SJSA1 (cell line): Measurements from ENCODE around the gene KCNG2. TPM values are rescaled to one million over a fixed set of nuclear protein-coding genes. Genes with fewer than 3 reads are reported as not detected.

ENCODE experiments used
- DNase-seq, 2 experiments: peaks; one replicate each; pipeline ENCODE4 v3.0.0-alpha.2; 2015 to 2020; ENCODE audit warnings: low spot score in 2 of 2, low read depth in 1 of 2
- H3K27ac ChIP-seq: fragments of 250-450 bp; sonication (Bioruptor Pico); 2 replicates; pipeline ENCODE4 v1.5.1; 2020; ENCODE audit warnings: mild to moderate bottlenecking, moderate library complexity
- H3K27me3 ChIP-seq: fragments of 250-450 bp; sonication (Bioruptor Pico); replicated peaks from 2 replicates; pipeline ENCODE4 v1.5.1; 2020; ENCODE audit warnings: mild to moderate bottlenecking, moderate library complexity
- H3K36me3 ChIP-seq: fragments of 250-450 bp; sonication (Bioruptor Pico); 2 replicates; pipeline ENCODE4 v1.5.1; 2020; ENCODE audit warnings: mild to moderate bottlenecking
- H3K4me1 ChIP-seq: fragments of 250-450 bp; sonication (Bioruptor Pico); replicated peaks from 2 replicates; pipeline ENCODE4 v1.6.1; 2021; ENCODE audit warnings: mild to moderate bottlenecking
- H3K4me3 ChIP-seq: fragments of 250-450 bp; sonication (Bioruptor Pico); 2 replicates; pipeline ENCODE4 v1.5.1; 2020; ENCODE audit warnings: mild to moderate bottlenecking
- H3K9me3 ChIP-seq: fragments of 250-450 bp; sonication (Bioruptor Pico); replicated peaks from 2 replicates; pipeline ENCODE4 v1.5.1; 2020; ENCODE audit warnings: mild to moderate bottlenecking
- total RNA-seq: library from RNA; depleted of rRNA; stranded (reverse); fragments of >200 nt; shearing (Covaris generic); gene quantifications from 2 replicates; pipeline ENCODE4 v1.2.3, GENCODE V29; 2014

KCNG2 gene
- total RNA-seq, 1 experiment from 2014 or later: not detected

DNA sequence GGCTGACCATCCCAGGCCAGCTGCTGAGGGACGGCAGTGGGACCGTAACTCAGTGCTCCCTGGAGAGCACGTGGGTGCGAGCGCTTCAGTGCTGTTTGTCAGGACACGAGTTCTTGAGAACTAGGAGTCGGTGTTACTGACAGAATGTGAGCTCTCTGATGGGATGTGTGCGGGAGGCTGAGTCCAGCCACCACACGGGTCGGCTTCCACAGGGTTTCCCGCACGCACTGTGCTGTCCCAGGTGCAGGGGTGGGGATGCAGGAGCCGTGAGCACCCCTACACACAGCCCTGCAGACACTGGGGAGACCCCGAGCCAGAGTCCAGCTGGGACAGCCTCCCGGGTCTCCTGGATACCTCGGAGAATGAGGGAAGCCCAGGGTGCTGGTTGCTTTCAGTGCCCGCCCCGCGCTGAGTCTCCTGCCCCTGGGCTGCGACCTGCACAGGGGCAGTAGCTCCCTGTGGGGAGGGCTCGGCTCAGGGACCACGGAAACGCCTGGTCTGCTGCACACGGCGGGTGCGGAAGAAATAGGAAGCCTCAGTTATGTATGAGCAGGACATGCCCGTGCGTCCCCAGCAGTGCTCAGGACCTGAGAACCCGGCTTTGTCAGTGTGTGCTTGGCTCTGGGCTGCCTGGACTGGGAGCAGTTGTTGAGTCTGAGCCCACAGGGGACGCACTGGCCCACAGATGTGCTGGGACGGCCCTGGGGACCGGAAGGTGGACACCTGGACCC is 71.2 kb downstream of the KCNG2 start:
- H3K4me1 ChIP-seq: no peaks in the 10 kb centered on the region
- no peak for DNase-seq
- no peaks in the 10 kb centered on the region for H3K27me3 ChIP-seq
- no peak overlapping the region for H3K4me3 ChIP-seq
- no peaks in the 10 kb centered on the region for H3K36me3 ChIP-seq
- H3K27ac ChIP-seq: no peak overlapping the region
- H3K9me3 ChIP-seq: 0 out of 2 replicates have a peak, but pooled peaks cover 5% of the 10 kb centered on the region

DNA sequence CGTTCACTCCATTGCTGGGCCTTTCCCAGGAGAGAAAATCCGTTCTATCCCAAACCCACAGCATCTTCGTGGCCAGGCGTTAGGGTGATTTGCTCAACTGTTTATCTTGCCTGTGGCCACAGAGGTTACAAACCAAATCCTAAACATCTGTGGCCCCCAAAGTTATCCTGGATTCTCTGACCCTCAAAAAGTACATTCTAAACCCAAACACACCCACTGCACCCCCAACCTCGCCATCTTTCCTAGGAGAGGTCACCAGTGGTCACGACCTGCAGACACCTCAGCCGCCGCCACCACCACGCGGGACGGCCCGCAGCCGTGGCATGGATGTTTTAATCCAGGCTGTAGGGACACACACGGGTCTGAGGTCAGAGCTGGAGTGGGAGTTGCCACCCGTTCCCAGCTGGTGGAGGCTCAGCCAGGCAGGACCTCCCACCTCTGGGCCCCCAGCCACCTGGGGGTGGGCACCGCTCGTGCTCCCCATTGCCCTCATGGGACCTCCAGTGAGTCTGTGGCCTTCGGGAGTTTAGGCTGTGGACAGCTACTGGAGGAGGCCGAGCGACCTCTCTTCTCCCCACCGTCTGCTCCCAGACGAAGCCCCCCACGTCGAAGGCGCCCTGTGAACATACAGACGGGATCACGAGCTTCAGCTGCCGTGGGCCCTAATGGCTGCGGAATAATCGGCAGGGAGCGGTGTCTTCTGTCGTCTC is 72.0 kb downstream of the KCNG2 start:
- no peak overlapping the region for H3K27ac ChIP-seq
- H3K4me1 ChIP-seq: no peaks in the 10 kb centered on the region
- no peak for DNase-seq
- no peaks in the 10 kb centered on the region for H3K27me3 ChIP-seq
- H3K4me3 ChIP-seq: no peak overlapping the region
- H3K9me3 ChIP-seq: 0 out of 2 replicates have a peak, but pooled peaks cover 5% of the 10 kb centered on the region
- H3K36me3 ChIP-seq: no peaks in the 10 kb centered on the region

DNA sequence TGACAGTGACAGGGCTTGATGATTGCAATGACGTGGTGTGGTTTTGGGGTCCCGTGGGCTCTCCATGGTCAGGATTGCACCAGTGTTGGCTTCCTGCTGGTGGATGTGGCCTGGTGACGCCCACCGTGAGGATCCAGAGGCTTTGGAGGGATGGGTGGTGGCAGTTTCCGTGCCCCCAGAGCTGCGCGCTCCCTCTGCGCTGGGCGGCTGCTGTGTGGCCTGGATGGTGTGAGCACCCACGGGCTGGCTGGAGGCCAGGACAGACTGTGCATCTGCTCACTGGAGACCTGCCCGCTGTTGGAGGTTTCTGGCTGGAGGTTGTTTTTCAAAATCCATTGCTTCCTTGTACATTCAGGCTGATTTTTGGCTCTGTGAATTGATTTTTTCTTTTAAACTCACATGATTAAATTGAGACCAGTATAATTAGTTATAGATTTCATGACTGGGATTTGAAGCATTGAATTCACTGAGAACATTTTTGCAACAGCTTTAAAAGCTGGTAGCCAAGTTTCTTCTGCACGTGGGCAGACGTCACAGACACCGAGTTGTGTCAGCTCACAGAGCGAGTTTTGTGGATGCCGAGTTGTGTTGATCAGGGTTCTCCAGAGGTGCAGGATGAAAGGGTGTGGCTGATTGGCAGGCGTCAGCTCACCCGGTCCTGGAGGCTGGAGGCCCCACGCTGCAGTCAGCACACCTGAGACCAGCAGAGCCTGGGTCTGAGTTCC is 72.7 kb downstream of the KCNG2 start:
- H3K4me1 ChIP-seq: no peaks in the 10 kb centered on the region
- H3K36me3 ChIP-seq: no peaks in the 10 kb centered on the region
- no peak overlapping the region for H3K27ac ChIP-seq
- no peak overlapping the region for H3K4me3 ChIP-seq
- H3K27me3 ChIP-seq: no peaks in the 10 kb centered on the region
- H3K9me3 ChIP-seq: 0 out of 2 replicates have a peak, but pooled peaks cover 5% of the 10 kb centered on the region
- DNase-seq: no peak

DNA sequence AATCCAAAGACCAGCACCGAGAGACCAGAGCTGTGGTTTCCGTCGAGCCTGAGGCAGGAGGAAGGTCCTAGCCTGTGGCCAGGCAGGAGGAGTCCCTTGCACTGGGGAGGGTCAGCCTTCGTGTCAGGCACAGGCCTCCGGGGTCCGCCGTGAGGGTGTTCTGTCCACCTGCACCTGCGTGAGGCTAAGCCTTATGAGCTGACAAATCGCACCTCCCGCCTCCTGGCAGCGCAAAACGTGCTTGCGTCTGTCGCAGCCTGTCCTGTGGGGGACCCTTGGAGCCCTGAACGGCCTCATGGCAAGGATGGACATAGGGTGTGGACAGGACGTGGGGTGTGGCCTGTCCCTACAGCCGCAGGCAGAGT is 73.3 kb downstream of the KCNG2 start:
- H3K36me3 ChIP-seq: no peaks in the 10 kb centered on the region
- DNase-seq: no peak

DNA sequence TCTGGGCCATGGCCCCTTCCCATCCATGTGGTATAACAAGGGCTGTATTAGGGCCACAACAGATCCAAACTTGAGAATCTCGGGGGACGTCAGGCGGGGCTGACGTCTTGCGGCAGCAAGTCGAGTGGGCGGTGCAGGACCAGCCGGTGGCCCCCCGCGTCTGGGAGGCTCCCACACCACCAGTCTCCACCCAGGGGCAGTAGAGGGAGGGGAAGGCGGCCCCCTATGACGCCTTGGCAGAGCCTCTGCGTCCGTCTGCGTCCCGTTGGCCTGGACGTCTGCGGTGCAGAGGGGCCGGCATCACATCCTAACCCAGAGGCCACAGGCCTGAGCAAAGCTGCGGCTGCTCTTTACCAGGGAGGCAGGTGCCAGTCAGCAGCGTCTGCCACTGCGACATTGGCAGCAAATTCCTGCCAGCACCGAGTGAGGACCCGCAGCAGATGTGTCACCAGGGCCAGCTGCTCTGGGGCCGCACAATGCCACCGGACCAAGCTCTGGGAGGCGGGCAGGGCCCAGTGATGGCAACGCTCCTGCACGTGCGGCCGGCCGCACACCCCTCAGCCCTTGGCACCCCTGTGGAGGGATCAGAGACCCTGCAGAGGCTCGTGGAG is 73.8 kb downstream of the KCNG2 start:
- no peak for DNase-seq
- H3K9me3 ChIP-seq: 0 out of 2 replicates have a peak, but pooled peaks cover 5% of the 10 kb centered on the region
- no peak overlapping the region for H3K27ac ChIP-seq
- H3K27me3 ChIP-seq: no peaks in the 10 kb centered on the region
- H3K36me3 ChIP-seq: no peaks in the 10 kb centered on the region
- H3K4me1 ChIP-seq: no peaks in the 10 kb centered on the region
- no peak overlapping the region for H3K4me3 ChIP-seq

More for the DNA sequence above, 73.3 kb downstream of the KCNG2 start:
- no peak overlapping the region for H3K4me3 ChIP-seq
- H3K27me3 ChIP-seq: no peaks in the 10 kb centered on the region
- H3K9me3 ChIP-seq: 0 out of 2 replicates have a peak, but pooled peaks cover 5% of the 10 kb centered on the region
- no peaks in the 10 kb centered on the region for H3K4me1 ChIP-seq
- no peak overlapping the region for H3K27ac ChIP-seq

DNA sequence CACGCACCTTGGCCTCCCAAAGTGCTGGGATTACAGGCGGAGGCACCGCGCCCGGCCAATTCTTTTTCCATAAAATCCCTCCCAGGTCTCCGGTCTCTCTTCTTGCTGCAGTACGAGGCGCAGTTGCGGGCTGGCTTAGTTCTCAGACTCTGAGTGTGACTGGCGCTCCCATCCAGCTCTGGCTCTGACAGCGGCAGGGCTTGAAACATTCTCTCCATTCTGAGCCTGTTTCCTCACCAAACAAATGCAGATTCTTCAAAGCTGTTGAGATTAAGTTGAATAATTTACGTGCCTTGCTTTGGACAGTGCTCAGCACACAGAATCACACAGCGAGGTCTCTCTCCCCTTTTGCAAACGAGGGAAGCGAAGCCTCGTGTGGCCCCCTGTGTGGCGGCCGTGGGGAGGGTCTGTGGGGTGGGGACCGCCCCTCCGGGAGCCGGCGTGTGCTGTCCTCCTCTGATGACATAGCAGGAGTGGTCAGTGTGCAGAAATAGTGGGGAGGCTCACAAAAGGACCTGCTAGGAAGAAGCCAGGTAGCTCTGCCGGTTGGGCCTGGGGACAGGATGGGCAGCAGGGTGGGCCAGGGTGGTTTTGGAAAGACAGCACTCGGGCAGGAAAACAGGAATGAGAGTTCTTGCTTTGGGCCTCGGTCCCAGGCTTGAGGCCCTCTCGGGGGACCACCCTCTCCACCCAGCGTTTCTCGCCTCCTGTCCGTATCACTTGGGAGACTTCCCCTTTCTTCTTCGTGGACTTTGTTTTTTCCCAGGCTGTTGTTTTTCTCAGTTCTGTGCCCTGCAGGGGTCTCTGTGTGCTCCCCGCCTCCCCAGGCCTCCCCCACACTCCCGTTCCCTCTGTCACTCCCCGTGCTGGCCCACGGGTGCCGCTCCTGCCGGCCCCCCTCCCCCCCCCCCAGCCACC is 75.0 kb downstream of the KCNG2 start:
- no peaks in the 10 kb centered on the region for H3K4me1 ChIP-seq
- no peak for DNase-seq
- no peak overlapping the region for H3K27ac ChIP-seq
- H3K36me3 ChIP-seq: no peaks in the 10 kb centered on the region
- 0 out of 2 replicates have a peak, but pooled peaks cover 5% of the 10 kb centered on the region for H3K9me3 ChIP-seq
- no peak overlapping the region for H3K4me3 ChIP-seq
- H3K27me3 ChIP-seq: no peaks in the 10 kb centered on the region

DNA sequence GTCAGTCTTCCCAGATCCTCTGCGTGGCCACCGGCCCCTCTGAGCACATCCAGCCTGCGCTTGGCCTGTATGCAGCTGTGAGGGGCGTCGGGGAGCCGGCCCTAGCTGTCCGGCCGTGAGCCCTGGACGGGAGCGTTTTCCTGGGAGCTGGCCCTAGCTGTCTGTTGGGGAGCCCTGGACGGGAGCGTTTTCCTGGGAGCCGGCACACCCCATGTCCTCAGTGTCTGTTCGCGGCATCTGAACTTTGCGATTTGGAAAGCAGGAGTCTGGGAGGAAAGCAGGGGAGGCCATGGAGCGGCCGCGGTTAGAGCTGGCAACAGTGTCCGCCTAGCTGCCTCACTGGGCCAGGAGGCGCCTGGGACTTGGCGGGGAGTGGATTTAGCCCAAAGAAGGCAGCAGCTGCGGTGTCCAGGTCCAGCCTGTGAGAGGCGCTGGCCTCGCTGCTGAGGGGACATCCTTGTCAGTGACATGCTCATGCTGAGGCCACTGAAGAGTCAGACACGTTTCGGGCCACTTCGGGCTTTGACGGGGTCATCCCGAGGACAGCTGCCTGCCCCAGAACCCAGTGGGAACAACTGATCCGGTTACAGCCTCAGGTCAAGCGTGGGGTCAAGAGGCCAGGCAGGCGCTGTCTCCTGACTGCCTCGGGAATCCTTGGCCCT is 75.8 kb downstream of the KCNG2 start:
- no peak overlapping the region for H3K4me3 ChIP-seq
- no peaks in the 10 kb centered on the region for H3K36me3 ChIP-seq
- H3K27me3 ChIP-seq: no peaks in the 10 kb centered on the region
- DNase-seq: no peak
- H3K27ac ChIP-seq: no peak overlapping the region
- H3K4me1 ChIP-seq: no peaks in the 10 kb centered on the region
- 0 out of 2 replicates have a peak, but pooled peaks cover 5% of the 10 kb centered on the region for H3K9me3 ChIP-seq

DNA sequence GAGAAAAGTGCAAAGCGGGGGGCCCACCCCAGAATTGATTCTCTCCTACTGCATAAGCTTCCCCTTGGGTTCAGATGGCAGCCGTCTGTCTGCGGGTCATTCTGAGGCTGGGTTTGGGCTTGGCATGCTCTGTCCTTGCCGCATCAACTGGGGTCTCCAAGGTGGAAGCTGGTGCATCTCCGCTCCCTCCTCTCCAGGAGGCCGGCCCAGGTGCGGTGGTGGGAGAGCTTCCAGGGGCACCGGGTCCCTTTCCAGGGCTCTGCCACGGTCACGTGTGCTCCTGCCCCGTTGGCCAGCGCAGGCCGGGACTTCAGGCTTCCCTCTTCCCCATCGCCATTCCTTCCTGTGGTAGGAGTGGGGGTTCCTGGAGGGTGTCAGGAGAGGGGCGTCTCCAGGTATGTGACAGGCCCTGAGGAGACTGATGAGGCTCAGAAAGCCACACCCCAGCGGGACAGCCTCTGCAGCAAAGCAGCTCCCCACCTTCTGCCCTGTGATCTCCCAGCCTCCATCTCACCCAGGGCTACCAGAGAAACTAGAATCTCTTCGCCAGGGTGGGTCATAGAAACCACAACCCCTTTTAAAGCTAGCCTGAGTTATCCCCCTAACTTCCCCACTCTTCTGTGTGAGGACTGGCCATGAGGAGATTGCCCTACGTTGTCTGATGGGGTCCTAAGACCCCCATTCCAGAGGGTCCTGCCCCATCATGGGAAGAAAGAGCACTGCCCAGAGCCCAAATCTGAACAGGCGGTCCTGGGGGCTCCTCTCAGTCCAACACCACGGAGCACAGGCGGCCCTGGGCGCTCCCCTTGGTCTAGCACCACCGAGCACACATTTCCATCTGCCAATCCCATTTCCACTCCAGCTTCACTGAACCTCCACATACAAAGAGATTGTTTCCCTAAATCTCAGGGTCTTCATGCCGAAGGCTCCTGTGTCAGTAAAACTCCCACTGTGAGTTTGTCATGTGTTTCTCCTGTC is 77.1 kb downstream of the KCNG2 start:
- no peak overlapping the region for H3K4me3 ChIP-seq
- no peaks in the 10 kb centered on the region for H3K4me1 ChIP-seq
- H3K36me3 ChIP-seq: no peaks in the 10 kb centered on the region
- DNase-seq: no peak
- no peaks in the 10 kb centered on the region for H3K27me3 ChIP-seq
- H3K9me3 ChIP-seq: 0 out of 2 replicates have a peak, but pooled peaks cover under 1% of the 10 kb centered on the region
- H3K27ac ChIP-seq: no peak overlapping the region

DNA sequence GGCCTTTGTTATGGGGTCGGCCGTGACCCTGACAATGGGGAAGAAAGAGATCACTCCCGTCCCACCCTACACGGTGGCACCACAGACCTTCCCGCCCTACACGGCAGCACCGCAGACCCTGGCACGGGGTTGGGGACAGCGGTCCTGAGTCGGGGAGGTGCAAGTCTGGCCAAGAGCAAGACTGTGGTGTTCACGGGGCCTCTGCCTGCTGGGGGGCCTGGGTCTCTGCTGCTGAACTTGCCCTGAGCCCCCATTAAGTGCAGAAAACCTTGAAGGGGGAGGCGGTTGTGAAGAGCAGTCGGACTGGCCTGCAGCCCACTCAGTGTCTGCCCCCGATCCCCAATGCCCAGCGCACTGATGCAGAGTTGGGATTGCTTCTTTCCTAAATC is 77.8 kb downstream of the KCNG2 start:
- DNase-seq: no peak
- no peaks in the 10 kb centered on the region for H3K9me3 ChIP-seq
- H3K27ac ChIP-seq: no peak overlapping the region
- no peaks in the 10 kb centered on the region for H3K27me3 ChIP-seq
- H3K4me3 ChIP-seq: no peak overlapping the region
- no peaks in the 10 kb centered on the region for H3K36me3 ChIP-seq
- no peaks in the 10 kb centered on the region for H3K4me1 ChIP-seq

DNA sequence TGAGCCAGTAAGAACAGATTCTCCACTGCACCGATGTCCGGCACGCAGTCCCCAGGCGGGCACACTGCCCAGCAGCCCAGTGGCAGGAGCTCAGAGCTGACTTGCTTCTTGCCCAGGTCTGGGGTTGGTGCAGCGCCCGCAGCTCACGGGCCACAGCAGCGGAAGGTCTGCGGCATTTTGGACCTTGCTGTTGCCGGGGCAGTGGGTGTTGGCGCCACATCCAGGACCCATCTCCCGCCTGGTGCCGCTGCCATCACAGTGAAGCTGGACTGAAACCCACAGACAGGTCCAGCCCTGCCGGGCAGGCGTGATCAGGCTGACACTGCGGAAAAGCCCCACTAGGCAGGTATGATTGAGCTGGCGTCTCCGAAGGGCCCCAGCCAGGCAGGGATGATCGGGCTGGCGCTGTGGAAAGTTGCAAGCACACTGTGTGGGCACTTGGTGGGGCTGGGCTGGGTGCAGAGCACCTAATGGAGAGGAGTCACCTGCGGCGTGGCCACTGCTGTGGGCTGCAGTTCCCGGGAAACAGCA is 78.3 kb downstream of the KCNG2 start:
- Histone ChIP-seq H3K4me3 (no peak overlapping the region), H3K4me1 (no peaks in the 10 kb centered on the region), H3K36me3 (no peaks in the 10 kb centered on the region), H3K27ac (no peak overlapping the region), H3K27me3 (no peaks in the 10 kb centered on the region), H3K9me3 (no peaks in the 10 kb centered on the region)
- DNase-seq: no peak

DNA sequence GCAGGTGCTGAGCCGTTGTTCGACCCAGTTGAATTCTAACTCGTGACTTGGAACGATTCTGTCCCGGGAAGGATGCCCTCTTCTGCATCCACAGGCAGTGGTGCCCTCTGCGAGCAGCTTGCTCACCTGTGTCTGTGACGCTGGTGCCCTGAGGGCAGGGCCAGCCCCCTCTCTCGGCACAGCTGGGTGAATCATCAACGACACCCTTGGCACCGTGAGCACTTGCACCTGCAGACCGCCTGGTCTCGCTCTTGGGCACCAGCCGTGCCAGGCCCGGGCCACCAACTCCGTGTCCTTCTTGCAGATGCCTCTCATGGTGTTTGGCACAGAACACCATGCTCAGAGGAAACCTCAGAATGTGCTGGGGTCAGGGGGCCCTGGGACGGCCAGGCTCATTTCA is 78.8 kb downstream of the KCNG2 start:
- Histone ChIP-seq H3K36me3 (no peaks in the 10 kb centered on the region), H3K9me3 (no peaks in the 10 kb centered on the region), H3K4me1 (no peaks in the 10 kb centered on the region), H3K4me3 (no peak overlapping the region), H3K27me3 (no peaks in the 10 kb centered on the region), H3K27ac (no peak overlapping the region)
- no peak for DNase-seq
